SK-N-MC (cell line): ENCODE data around the gene CLMP.

Experiments used
- EZH2 ChIP-seq: fragments of 200-600 bp; sonication (generic); IDR thresholded peaks from one replicate; pipeline ENCODE4 v1.6.1; 2017; ENCODE audit warnings: antibody characterized with exemption
- POLR2AphosphoS5 ChIP-seq: IDR thresholded peaks from 2 replicates; pipeline ENCODE4 v1.6.1; 2012; ENCODE audit warnings: mild to moderate bottlenecking, low read depth, low read length, borderline replicate concordance

DNA sequence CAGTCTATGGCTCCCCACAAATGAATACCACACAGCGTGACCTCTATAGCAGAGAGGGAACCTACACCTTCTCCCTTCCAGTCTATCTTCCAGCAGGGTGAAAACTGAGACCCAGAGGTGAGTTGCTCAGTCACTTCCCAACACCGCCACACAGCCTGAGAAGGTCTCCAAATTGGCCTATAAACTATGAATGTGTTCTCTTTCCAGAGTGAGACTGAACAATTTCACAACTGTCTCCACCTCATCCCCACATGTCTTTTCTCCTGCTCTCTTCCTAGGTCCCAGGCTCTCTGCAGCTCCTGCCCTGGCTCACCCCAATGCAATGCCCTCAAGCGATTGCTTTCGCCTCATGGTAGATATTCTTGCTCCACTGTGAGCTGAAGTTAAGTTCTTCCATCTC lies 14.0 kb downstream of the CLMP start:
- no peak for TF ChIP-seq POLR2AphosphoS5
- no peak for TF ChIP-seq EZH2
